HepG2 (cell line): Measurements from ENCODE around the gene PDZD7. TPM values are rescaled to one million over a fixed set of nuclear protein-coding genes. Genes with fewer than 3 reads are reported as not detected.
A peak's percentile ranks its signal among the peaks of the same experiment; 100 is the strongest.

ENCODE experiments used
- EP300 ChIP-seq, 3 experiments: sonication (generic) in 1 of 3; formaldehyde crosslinking in 1 of 3; IDR thresholded peaks; 2 replicates each; pipeline versions ENCODE4 v1.5.1 to v1.6.1; 2011 to 2020; ENCODE audit warnings: low read depth in 2 of 3, low read length in 2 of 3, borderline replicate concordance in 1 of 3, improper control_type of control experiment in 1 of 3, mild to moderate bottlenecking in 1 of 3, missing genetic modification reagents in 1 of 3, moderate library complexity in 1 of 3
- FOXO1 ChIP-seq: sonication (generic); formaldehyde crosslinking; IDR thresholded peaks from 2 replicates; pipeline ENCODE4 v1.4.0; 2020; ENCODE audit warnings: missing genetic modification reagents
- GABPB1 ChIP-seq: IDR thresholded peaks from 2 replicates; pipeline ENCODE4 v1.6.1; 2016; ENCODE audit warnings: mild to moderate bottlenecking, missing genetic modification reagents, moderate library complexity, missing compliant biosample characterization
- GATAD1 ChIP-seq: IDR thresholded peaks from 2 replicates; pipeline ENCODE4 v1.6.1; 2016; ENCODE audit warnings: missing genetic modification reagents, missing compliant biosample characterization
- GPN1 ChIP-seq: sonication (generic); formaldehyde crosslinking; IDR thresholded peaks from 2 replicates; pipeline ENCODE4 v1.5.1; 2020; ENCODE audit warnings: missing genetic modification reagents, borderline replicate concordance
- KAT7 ChIP-seq: IDR thresholded peaks from 2 replicates; pipeline ENCODE4 v1.6.1; 2018; ENCODE audit warnings: borderline replicate concordance, missing compliant biosample characterization
- MTA1 ChIP-seq: sonication (generic); formaldehyde crosslinking; IDR thresholded peaks from 2 replicates; pipeline ENCODE4 v1.4.0; 2020; ENCODE audit warnings: missing genetic modification reagents, mild to moderate bottlenecking, borderline replicate concordance
- MXI1 ChIP-seq: IDR thresholded peaks from 3 replicates; pipeline ENCODE4 v1.6.1; 2012; ENCODE audit warnings: low read depth, low read length, inconsistent platforms, borderline replicate concordance
- TFDP1 ChIP-seq: IDR thresholded peaks from 2 replicates; pipeline ENCODE4 v1.6.1; 2016; ENCODE audit warnings: missing compliant biosample characterization, missing genetic modification reagents, borderline replicate concordance
- XBP1 ChIP-seq: sonication (generic); formaldehyde crosslinking; IDR thresholded peaks from 2 replicates; pipeline ENCODE4 v1.5.0; 2020; ENCODE audit warnings: missing genetic modification reagents
- ZNF383 ChIP-seq: sonication (generic); formaldehyde crosslinking; IDR thresholded peaks from 2 replicates; pipeline ENCODE4 v1.4.0; 2020; ENCODE audit warnings: missing genetic modification reagents, mild to moderate bottlenecking, borderline replicate concordance
- ZNF607 ChIP-seq: sonication (generic); formaldehyde crosslinking; IDR thresholded peaks from 2 replicates; pipeline ENCODE4 v1.5.1; 2020; ENCODE audit warnings: missing genetic modification reagents, mild to moderate bottlenecking, borderline replicate concordance
- polyA plus RNA-seq, 8 experiments: library from polyadenylated mRNA; depleted of rRNA in 3 of 8; stranded (reverse) in 7 of 8; unstranded in 1 of 8; fragments of >200 nt; fragmentation: Illumina TruSeq in 4 of 8; extraction: Trizol in 4 of 8; gene quantifications; 2 replicates each; pipeline versions ENCODE4 v1.2.1 to v1.2.3, GENCODE V29; 2011 to 2016; ENCODE audit warnings: low read depth in 4 of 8, missing spikeins in 1 of 8, mixed read lengths in 1 of 8; ENCODE audit not compliant: insufficient read depth in 1 of 8
- total RNA-seq, 5 experiments: library from RNA; depleted of rRNA; stranded (reverse); fragments of >200 nt; fragmentation: Illumina TruSeq; extraction: Trizol; gene quantifications; 2 replicates each; pipeline ENCODE4 v1.2.3, GENCODE V29; 2016; ENCODE audit warnings: low read depth in 1 of 5
- TF ChIP-seq, protein P1 (sequence below): sonication (generic); formaldehyde crosslinking; IDR thresholded peaks from 2 replicates; pipeline ENCODE4 v1.5.1; 2020; ENCODE audit warnings: mild to moderate bottlenecking, missing genetic modification reagents, moderate library complexity
- TF ChIP-seq, protein P2 (sequence below): sonication (generic); formaldehyde crosslinking; IDR thresholded peaks from 2 replicates; pipeline ENCODE4 v1.5.0; 2020; ENCODE audit warnings: mild to moderate bottlenecking, missing genetic modification reagents
- TF ChIP-seq, protein P3 (sequence below): sonication (generic); formaldehyde crosslinking; IDR thresholded peaks from 2 replicates; pipeline ENCODE4 v1.4.0; 2020; ENCODE audit warnings: missing genetic modification reagents
- TF ChIP-seq, protein P4 (sequence below): sonication (generic); formaldehyde crosslinking; IDR thresholded peaks from 2 replicates; pipeline ENCODE4 v1.8.0; 2022; ENCODE audit warnings: mild to moderate bottlenecking, missing genetic modification reagents, moderate library complexity

Gene PDZD7
- total and polyA plus RNA-seq, 2 of the 13 experiments (the other 11 are each of a cell fraction or from before 2014, with no cell fraction given) = 0.58 to 0.73 TPM

DNA sequence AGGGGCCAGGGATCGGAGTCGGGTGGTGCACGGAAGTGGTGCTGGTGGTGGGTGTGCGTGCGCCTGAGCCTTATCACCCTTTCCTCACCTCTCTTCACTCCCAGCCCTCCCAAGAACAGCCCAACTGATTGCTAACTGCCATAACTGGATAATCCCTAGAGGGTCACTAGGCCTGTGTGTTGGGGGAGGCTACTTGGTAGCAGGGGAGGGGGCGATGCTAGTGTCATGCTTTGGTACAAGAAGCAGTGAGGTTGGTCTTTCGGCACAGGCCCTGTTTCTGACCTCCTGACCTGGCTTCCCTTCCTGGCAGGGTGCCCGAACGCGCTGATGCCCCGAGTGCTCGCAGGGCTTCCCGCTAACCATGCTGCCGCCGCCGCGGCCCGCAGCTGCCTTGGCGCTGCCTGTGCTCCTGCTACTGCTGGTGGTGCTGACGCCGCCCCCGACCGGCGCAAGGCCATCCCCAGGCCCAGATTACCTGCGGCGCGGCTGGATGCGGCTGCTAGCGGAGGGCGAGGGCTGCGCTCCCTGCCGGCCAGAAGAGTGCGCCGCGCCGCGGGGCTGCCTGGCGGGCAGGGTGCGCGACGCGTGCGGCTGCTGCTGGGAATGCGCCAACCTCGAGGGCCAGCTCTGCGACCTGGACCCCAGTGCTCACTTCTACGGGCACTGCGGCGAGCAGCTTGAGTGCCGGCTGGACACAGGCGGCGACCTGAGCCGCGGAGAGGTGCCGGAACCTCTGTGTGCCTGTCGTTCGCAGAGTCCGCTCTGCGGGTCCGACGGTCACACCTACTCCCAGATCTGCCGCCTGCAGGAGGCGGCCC is 31.5 kb upstream of the PDZD7 start (continued):
- TF ChIP-seq TFDP1 (peak; percentile 93), XBP1 (CRISPR knock-in tag) (peak; percentile 67; the same call in 1 of the 2 replicates), FOXO1 (CRISPR knock-in tag) (peak; percentile 58), EP300 (IDR thresholded peaks at IDR 0.05; ENCODE audit: low read depth in 2 of 2, low read length in 2 of 2) (no peak), EP300 (CRISPR knock-in tag; IDR thresholded peaks at IDR 0.05; ENCODE audit: borderline replicate concordance) (peak; percentile 50; the same call in 1 of the 2 replicates), ZNF607 (CRISPR knock-in tag) (peak; percentile 95), KAT7 (CRISPR knock-in tag) (peak; percentile 99), ZNF383 (peak; percentile 71; the same call in 1 of the 2 replicates), GATAD1 (CRISPR knock-in tag) (peak; percentile 51; the same call in 1 of the 2 replicates), MTA1 (CRISPR knock-in tag) (peak; percentile 91), GPN1 (CRISPR knock-in tag) (no peak), GABPB1 (CRISPR knock-in tag) (peak; percentile 79), MXI1 (peak; percentile 64; the same call in 1 of the 3 replicates)
- TF ChIP-seq, protein P1, sequence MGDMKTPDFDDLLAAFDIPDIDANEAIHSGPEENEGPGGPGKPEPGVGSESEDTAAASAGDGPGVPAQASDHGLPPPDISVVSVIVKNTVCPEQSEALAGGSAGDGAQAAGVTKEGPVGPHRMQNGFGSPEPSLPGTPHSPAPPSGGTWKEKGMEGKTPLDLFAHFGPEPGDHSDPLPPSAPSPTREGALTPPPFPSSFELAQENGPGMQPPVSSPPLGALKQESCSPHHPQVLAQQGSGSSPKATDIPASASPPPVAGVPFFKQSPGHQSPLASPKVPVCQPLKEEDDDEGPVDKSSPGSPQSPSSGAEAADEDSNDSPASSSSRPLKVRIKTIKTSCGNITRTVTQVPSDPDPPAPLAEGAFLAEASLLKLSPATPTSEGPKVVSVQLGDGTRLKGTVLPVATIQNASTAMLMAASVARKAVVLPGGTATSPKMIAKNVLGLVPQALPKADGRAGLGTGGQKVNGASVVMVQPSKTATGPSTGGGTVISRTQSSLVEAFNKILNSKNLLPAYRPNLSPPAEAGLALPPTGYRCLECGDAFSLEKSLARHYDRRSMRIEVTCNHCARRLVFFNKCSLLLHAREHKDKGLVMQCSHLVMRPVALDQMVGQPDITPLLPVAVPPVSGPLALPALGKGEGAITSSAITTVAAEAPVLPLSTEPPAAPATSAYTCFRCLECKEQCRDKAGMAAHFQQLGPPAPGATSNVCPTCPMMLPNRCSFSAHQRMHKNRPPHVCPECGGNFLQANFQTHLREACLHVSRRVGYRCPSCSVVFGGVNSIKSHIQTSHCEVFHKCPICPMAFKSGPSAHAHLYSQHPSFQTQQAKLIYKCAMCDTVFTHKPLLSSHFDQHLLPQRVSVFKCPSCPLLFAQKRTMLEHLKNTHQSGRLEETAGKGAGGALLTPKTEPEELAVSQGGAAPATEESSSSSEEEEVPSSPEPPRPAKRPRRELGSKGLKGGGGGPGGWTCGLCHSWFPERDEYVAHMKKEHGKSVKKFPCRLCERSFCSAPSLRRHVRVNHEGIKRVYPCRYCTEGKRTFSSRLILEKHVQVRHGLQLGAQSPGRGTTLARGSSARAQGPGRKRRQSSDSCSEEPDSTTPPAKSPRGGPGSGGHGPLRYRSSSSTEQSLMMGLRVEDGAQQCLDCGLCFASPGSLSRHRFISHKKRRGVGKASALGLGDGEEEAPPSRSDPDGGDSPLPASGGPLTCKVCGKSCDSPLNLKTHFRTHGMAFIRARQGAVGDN (CRISPR knock-in tag) = peak; percentile 99
- TF ChIP-seq, protein P2, sequence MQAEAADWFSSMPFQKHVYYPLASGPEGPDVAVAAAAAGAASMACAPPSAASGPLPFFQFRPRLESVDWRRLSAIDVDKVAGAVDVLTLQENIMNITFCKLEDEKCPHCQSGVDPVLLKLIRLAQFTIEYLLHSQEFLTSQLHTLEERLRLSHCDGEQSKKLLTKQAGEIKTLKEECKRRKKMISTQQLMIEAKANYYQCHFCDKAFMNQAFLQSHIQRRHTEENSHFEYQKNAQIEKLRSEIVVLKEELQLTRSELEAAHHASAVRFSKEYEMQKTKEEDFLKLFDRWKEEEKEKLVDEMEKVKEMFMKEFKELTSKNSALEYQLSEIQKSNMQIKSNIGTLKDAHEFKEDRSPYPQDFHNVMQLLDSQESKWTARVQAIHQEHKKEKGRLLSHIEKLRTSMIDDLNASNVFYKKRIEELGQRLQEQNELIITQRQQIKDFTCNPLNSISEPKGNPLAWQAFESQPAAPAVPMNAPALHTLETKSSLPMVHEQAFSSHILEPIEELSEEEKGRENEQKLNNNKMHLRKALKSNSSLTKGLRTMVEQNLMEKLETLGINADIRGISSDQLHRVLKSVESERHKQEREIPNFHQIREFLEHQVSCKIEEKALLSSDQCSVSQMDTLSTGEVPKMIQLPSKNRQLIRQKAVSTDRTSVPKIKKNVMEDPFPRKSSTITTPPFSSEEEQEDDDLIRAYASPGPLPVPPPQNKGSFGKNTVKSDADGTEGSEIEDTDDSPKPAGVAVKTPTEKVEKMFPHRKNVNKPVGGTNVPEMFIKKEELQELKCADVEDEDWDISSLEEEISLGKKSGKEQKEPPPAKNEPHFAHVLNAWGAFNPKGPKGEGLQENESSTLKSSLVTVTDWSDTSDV (CRISPR knock-in tag) = peak; percentile 87
- TF ChIP-seq, protein P3, sequence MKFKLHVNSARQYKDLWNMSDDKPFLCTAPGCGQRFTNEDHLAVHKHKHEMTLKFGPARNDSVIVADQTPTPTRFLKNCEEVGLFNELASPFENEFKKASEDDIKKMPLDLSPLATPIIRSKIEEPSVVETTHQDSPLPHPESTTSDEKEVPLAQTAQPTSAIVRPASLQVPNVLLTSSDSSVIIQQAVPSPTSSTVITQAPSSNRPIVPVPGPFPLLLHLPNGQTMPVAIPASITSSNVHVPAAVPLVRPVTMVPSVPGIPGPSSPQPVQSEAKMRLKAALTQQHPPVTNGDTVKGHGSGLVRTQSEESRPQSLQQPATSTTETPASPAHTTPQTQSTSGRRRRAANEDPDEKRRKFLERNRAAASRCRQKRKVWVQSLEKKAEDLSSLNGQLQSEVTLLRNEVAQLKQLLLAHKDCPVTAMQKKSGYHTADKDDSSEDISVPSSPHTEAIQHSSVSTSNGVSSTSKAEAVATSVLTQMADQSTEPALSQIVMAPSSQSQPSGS (CRISPR knock-in tag) = peak; percentile 78
- TF ChIP-seq, protein P4, sequence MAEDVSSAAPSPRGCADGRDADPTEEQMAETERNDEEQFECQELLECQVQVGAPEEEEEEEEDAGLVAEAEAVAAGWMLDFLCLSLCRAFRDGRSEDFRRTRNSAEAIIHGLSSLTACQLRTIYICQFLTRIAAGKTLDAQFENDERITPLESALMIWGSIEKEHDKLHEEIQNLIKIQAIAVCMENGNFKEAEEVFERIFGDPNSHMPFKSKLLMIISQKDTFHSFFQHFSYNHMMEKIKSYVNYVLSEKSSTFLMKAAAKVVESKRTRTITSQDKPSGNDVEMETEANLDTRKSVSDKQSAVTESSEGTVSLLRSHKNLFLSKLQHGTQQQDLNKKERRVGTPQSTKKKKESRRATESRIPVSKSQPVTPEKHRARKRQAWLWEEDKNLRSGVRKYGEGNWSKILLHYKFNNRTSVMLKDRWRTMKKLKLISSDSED (CRISPR knock-in tag) = peak; percentile 82; the same call in 1 of the 2 replicates
